ENCODE measurements around the gene CHTF18.

CHTF18 gene

DNA sequence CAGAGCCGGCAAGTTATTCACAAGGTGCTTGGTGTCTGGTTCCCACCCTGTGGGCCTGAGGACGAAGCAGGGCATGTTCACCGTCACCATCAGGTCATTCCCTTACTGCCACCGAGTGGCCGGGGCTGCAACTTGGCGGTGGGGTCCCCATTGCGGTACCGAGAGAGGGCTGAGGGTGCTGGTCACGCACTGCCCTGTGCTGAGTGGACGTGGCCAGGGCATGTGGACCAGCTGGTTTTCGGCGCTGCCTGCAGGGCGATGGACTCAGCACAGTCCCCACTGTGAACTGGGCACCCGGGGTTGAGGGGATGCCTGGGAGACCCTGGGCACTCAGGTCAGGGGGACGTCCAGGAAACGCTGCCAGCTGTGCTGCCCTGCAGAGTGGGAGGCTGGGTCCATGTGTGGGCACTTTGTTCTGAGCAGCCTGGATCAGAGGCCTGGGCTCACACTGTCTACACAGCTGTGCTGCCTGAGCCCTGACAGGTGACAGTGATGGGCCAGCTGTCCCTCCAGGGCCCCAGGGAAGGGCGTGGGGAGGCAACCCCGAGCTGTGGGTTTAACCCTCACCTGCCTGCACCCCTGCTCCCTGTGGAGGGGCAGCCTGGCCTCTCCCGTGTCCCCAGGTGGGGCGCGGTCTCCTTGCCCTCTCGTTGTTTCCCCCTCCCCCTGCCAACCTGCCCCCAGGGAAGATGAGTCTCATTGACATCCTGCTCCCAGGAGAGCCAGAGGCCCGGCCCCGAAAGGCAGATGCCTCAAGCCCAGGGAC is 51.4 kb downstream of the CHTF18 start:
- no peak overlapping the region for H3K4me3 ChIP-seq (ENCODE audit: low read length)
- TF ChIP-seq ZNF274 (IDR thresholded peaks at IDR 0.05; ENCODE audit: low read depth, low read length), result no peak

DNA sequence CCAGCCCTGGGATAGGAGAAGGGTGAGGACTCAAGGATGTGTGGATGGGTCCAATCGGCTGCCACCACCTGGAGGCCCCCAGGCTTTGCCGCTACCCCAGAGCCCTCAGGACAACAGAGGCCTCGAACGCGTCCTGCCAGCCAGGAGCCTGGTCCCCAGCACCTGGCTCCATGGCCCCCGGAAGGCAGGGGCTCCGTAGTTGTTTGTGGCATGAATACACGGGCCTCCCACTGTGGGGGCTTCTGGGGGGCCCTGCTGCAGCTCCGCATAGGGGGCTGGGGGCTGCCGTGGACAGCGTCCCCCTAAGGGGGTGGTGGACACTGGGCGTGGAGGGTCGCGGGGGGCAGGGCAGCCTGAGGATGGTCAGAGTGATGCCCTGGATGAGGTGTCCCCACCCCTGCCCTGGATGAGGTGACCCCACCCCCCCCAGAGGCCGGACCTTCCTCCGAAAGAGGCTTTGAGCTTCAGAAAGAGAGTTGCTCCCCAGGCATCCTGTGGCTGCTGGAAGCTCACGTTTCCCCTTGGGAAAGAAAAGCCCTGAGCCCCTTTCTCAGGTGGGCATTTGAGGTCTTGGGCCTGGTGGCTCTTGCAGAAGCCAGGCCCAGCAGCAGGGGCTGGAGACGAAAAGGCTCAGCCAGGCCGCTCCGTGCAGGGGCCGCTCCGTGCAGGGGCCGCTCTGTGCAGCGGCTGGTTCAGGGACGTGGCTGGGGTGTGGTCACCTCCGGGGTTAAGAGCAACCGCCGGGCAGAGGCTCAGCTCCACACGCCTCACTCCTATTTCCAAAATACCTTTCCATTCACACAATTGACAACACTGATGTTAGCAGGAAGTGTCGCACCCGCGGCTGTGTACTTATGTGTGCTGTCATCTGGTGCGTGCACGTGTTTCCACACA is 52.4 kb downstream of the CHTF18 start:
- TF ChIP-seq ZNF274 (IDR thresholded peaks at IDR 0.05; ENCODE audit: low read depth, low read length), result no peak
- H3K4me3 ChIP-seq (ENCODE audit: low read length), result no peak overlapping the region

DNA sequence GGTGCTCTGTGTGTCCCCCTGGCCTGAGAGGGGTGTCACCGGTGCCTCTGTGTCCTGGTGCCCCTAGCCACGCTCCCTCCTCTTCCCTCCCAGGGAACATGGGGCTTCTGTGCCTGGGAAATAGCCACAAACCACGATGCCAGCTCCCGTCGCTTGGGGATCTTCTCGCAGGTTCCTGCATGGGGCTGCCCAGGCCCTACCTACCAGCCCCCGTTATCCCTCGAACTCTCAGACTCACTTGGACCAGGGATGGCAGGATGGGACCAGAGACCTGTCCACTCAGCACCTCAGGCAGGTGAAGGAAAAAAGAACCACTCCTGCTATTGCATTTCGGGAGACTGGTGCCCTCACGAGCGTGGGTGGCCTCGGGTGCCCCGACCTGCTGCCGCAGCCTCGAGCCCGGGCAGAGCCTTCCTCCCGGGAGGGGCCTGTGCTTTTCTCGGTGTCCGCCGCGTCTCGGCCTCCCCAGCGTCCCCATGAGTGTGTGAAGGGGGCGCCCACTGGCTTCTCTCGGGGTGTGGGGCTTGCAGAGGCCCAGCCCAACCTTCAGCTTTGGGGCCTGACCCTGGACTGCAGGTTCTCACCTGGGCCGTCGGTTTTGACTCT is 53.1 kb downstream of the CHTF18 start:
- no peak overlapping the region for H3K4me3 ChIP-seq (ENCODE audit: low read length)
- no peak for TF ChIP-seq ZNF274 (IDR thresholded peaks at IDR 0.05; ENCODE audit: low read depth, low read length)

DNA sequence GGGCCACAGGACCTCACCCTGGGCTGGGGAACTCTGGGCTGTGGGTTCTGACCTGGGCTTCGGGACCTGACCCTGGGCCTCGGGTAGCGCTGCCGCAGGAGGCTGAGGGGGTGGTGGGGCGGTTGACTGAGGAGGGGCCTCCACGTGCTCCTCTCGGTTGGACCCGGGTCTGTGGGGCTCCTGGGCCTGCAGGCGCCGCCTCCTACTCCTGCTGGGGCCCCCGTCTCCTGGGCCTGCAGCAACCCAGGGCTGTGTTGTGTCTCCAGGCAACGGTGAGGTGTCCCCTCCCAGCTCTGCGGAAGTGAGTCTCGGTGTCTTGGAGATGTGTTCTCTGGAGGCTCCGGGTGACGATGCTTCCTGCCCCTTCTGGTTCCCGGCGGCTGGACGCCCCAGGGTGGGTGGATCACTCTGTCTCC is 53.6 kb downstream of the CHTF18 start:
- no peak overlapping the region for H3K4me3 ChIP-seq (ENCODE audit: low read length)
- no peak for TF ChIP-seq ZNF274 (IDR thresholded peaks at IDR 0.05; ENCODE audit: low read depth, low read length)

- no peak for TF ChIP-seq ZNF274 (IDR thresholded peaks at IDR 0.05; ENCODE audit: low read depth, low read length)
- no peak overlapping the region for H3K4me3 ChIP-seq (ENCODE audit: low read length)
Observed at GRCh38 chr16:842711-843560, 54.5 kb downstream of the CHTF18 start.

- no peak for TF ChIP-seq ZNF274 (IDR thresholded peaks at IDR 0.05; ENCODE audit: low read depth, low read length)
- H3K4me3 ChIP-seq (ENCODE audit: low read length), result no peak overlapping the region
Observed at GRCh38 chr16:843771-844170, 55.4 kb downstream of the CHTF18 start.

GRCh38 chr16:844638-845350 is 56.4 kb downstream of the CHTF18 start:
- TF ChIP-seq ZNF274 (IDR thresholded peaks at IDR 0.05; ENCODE audit: low read depth, low read length), result no peak
- H3K4me3 ChIP-seq (ENCODE audit: low read length), result no peak overlapping the region

- no peak overlapping the region for H3K4me3 ChIP-seq (ENCODE audit: low read length)
- TF ChIP-seq ZNF274 (IDR thresholded peaks at IDR 0.05; ENCODE audit: low read depth, low read length), result no peak
Observed at GRCh38 chr16:845351-845745, 56.9 kb downstream of the CHTF18 start.

- H3K4me3 ChIP-seq (ENCODE audit: low read length), result no peak overlapping the region
- TF ChIP-seq ZNF274 (IDR thresholded peaks at IDR 0.05; ENCODE audit: low read depth, low read length), result no peak
Observed at GRCh38 chr16:847151-847550, 58.7 kb downstream of the CHTF18 start.

All from GM08714 (cell line).